HG03521 (cell line): Measurements from ENCODE around the gene F7.
"Not testable (repeated sequence)": the region's sequence is repeated elsewhere in the genome, so short reads cannot be mapped to it uniquely, and the experiment has no call there.

Source experiments
- ATAC-seq: cut with Tn5 transposase; IDR thresholded peaks from one replicate; pipeline ENCODE4 v1.9.1; 2021; ENCODE audit warnings: mild to moderate bottlenecking, moderate library complexity; ENCODE audit not compliant: unreplicated experiment

F7 gene

DNA sequence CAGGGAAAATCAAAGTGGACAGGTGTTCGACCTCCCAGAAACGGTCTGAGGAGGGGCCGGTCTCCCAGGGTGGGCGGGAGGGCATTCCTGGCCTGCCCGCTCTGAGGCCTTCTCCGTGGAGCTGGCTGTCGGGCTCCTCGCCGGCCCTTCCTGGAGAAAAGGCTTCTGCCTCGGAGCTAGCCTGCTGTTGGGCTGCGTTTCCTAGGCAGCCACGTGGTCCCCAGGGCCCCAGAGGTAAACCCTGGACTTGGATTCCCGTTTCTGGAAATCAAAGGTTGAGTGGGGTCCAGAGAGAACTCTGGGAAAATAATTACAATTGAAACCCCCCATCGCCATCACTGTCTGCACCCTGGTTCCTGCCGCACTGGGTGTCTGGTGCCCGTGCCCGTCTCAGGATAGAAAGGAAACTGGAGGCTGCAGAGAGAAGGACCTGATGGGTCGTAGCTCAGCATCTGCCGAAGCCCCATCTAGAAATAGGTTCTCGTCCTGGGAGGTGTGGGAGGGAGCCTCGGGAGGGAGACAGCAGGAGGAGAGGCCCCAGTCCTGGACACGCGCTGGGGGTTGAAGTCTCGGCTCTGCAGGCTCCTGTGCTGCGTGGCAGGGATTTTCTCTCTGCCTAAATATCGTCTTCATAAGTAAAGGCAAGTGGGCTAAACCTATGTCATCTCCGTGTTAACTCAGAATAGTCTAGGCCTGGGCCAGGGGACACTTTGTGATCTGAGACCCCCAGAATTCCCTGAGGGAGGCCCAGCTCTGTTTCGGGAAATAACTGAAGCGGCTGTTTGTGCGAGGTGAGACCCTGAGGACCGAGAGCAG, 45.2 kb downstream of the F7 start:
- ATAC-seq = no peak

DNA sequence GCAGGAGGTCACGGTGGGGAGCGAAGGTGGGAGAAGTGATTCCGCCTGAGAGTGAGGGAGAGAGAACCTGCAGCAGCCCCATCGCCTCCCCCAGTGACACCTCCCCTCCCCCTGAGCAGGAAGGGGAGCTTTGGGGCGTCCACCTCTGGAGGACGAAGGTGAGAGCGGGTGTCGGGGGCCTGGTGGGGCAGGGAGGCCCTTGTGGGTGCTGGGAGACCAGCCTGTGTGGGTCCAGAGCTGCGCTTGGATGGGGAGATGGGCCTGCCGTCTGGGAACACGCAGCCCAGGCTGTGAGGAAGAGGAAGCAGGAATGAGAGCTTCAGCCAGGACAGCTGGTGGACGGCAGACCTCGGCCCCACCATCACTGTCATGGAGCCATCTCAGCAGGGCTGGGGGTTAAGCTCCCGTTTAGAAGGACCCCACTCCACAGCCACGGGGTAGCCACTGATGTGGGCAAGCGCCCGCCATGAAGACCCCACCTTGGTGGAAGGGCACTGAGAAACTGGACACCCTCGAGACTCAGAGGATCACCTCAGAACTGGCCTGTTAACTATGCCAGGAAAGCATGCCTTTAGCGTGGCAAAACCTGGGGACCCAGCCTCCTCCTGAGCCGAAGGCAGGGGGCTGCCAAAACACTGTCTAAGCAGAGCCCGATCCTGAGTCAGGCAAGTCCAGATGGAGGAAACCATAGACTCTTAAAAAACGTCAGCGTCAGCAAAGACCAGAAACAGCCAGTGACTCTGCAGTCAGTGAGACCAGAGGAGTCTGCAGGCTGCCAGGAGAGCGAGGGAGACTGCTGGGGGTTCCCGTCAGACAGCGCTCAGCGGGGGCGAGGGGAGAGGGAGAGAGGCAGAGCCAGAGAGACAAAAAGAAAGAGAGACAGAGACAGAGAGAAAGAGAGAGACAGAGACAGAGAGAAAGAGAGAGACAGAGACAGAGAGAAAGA, 46.4 kb downstream of the F7 start:
- ATAC-seq = no peak

DNA sequence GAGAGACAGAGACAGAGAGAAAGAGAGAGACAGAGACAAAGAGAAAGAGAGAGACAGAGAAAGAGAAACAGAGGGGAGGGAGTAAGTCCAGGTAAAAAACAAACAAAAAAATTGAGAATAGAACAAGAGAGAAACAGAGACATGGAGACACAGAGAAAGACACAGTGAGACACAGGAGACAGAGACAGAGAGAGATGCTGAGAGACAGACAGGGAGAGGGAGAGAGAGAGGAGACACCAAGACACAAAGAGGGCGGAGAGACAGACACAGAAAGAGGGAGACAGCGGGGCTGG, 47.0 kb downstream of the F7 start:
- no peak for ATAC-seq

DNA sequence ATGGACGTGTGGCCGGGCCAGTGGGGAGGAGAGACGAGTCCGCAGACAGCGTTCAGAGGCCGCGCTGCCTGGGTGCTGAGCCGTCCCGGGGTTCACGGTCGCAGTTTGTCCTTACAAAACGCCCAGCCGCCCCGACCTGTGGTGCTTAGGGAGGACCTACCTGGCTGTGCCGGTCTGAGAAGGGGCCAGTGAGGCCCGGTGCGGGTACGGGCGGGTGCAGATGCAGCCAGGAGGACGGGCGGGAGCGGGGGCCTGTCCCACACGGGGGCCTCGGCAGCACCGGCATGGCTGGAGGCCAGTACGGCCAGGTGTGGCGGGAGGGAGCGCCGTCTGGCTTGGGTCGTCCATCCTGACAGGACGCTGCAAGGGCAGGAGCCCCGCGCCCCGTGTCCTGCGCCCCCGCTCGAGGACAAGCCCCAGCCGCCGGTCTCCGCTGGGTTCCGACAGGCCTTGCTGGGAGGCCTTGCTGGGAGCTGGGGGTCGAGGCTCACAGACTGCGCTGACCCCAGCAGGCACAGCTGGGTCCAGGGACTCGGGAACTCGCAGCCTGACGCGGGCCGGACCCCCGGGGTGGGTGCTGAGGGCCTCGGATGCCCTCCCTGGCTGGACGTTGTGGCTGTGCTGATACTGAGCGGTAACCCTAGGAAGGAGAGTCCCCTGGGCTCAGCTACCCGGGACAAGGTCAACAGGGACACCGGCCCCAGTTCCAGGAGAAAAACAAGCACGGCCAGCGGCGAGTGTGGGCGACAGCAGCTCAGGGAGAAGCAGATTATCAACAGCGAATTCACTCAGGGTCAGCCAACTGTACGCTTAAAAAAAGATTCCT, 47.6 kb downstream of the F7 start:
- ATAC-seq = peak; percentile 15

DNA sequence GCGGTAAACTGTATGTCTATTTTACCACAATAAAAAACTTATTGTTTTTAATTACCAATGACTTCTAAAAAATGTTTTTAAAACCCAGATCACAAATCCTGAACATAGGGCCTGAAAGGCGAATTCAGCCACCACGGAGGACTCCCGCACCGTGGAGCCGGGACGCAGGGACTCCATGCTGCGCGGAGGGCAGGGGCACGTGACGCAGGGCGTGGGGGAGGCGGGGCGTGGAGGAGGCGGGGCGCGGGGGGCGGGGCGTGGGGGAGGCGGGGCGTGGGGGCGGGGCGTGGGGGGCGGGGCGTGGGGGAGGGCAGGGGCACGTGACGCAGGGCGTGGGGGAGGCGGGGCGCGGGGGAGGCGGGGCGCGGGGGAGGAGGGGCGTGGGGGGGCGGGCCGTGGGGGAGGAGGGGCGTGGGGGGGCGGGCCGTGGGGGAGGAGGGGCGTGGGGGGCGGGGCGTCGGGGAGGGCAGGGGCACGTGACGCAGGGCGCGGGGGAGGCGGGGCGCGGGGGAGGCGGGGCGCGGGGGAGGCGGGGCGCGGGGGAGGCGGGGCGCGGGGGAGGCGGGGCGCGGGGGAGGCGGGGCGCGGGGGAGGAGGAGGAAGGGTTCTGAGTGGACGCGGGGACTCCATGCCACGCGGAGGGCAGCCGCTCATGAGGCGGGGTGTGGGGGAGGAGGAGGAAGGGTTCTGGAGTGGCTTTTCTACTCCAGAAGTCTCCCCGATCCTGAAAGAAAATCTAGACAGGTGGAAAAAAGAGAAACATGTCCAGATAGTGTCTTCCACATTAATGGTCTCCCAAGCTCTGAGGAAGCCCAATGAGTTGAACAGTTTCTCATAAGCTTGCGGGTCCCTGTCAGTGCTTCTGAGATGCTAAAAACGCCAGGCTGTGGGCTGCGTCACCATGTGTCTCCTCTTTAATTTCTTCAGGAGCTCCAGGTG, 48.5 kb downstream of the F7 start:
- peak; percentile 63 for ATAC-seq

DNA sequence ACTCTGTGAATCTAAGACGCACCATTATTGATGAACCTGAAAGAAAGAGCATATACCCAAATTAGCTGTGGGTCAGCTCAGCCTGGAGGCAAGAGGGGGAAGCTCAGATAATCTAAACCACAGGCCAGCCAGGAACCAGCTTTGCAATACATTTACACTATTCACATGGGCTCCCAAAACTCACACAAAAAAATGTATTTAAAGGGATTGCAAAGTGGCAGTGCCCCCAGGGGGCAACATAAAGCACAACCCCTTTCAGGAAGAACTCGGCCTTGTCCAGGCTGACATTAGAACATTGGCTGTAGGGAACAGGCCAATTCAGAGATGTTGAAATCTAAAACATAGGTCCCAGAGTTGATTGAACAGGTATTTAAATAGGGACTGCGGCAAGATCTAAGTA, 49.6 kb downstream of the F7 start:
- no peak for ATAC-seq

DNA sequence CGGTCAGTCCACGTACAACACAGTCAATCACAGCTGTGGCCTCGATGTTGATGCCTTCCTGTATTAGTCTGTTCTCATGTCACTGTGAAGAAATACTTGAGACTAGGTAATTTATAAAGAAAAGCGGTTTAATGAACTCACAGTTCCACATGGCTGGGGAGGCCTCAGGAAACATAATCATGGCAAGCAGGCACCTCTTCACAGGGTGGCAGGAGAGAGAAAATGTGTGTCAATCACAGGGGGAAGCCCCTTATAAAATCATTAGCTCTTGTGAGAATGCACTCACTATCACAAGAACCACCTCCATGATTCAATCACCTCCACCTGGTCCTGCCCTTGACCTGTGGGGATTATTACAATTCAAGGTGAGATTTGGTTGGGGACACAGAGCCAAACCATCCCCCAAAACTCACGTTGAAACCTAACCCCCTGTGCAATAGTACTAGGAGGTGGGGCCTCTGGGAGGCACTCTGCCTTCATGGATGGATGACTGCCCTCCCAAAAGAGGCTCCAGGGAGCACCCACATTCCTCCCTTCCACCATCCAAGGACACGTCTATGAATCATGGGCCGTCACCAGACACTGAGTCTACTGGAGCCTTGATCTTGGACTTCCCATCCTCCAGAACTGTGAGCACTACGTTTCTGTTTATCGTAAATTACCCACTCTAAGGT, 50.5 kb downstream of the F7 start:
- no peak for ATAC-seq

DNA sequence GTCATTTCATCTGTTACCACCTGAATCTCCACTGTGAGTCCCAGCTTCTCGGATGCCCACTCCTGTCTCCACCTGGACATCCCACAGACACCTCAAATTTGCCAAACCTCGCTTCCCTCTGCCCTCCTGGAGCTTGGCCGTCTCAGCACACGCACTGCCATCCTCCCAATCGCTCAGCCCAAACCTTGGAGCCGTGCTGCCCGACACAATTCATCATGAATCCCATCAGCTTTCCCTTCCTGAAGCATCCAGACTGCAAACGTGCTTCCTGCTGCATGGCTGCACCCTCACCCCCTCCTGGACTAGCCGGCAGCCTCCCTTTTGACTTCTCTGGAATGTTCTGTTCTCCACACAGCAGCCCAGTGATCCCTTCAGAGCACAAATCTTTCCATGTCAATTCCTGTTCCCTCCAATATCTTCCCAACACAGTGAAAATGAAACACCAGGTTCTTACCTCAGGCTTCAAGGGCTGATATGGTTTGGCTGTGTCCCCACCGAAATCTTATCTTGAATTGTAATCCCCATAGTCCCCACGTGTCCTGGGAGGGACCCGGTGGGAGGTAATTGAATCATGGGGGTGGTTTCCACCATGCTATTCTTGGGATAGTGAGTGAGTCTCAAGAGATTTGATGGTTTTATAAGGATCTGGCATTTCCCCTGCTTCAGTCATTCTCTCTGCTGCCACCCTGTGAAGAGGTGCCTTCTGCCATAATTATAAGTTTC, 51.8 kb downstream of the F7 start:
- ATAC-seq = no peak

DNA sequence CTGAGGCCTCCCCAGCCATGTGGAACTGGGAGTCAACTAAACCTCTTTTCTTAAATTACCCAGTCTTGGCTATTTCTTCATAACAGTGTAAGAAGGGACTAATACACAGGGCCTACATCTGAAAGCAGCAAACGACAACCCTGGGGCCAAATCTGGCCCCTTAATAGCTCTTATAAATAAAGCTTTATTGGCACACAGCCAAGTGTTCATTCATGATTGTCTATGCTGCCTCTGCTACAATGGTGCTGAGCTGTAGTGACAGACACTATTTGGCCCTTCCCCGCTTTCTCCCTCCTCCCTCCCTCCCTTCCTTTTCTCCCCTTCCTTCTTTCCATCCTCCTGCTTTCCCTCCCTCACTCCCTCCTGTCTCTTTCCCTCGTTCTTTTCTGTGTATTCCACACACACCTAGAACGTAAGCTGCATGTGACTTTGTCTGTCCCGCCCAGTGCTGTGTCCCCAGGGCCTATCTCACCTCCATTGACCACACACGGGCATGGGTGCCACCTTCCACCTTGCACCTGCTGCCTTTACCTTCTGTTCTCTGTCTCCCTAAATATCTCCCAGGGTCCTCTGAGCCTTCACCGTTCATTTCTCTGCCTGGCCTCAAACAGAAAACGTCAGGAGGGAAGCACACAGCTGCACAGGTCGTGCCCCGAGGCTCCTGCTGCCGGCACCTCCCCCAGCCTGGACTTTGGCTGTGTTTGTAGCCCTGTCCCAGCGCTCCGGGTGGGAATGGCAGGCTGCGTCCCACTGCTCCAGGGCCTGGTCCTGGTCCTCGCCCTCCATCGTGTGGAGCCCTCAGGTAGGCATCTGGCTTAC, 52.5 kb downstream of the F7 start, which contains the start of gene PROZ:
Gene PROZ, plus strand, starts transcription at position 720 of the 819 bp plus-strand sequence. Its CDS starts 13 bp downstream, at position 733.
- no peak for ATAC-seq

DNA sequence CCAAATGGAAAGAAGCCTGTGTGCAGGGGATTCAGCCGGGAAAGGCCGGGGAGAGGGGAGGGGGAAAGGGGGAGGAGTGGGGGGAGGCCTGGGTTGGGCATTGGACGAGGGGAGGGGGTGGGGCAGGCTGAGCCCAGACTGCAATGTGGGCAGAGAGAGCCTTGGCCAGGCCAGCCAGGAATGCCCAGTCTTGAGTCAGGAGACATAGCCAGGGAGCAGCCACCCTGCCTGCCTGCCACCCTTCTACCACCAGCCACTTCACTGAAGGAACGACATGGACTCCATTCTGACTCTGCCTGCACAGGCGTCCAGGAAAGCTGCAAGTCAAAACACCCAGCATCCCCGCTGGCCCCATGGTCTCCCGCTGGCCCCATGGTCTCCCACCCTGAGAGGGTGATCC, 53.4 kb downstream of the F7 start:
- ATAC-seq = no peak

DNA sequence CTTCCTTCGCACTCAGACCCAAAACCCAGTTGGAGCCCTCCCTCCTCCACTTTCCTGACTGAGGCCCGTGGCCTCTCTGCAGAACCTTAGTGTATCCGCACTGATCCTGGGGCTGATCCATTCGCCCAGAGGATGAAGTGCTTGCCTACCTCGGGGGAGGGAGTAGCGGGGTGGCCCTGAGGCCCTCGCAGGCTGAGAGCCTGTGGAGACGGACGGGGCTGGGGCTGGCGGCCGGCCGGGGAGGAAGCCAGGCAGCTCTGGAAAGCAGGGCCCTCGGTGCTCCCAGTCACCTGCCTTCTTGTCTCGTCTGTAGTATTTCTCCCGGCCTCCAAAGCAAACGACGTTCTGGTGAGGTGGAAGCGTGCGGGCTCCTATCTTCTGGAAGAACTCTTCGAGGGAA, 54.1 kb downstream of the F7 start:
- ATAC-seq = no peak

DNA sequence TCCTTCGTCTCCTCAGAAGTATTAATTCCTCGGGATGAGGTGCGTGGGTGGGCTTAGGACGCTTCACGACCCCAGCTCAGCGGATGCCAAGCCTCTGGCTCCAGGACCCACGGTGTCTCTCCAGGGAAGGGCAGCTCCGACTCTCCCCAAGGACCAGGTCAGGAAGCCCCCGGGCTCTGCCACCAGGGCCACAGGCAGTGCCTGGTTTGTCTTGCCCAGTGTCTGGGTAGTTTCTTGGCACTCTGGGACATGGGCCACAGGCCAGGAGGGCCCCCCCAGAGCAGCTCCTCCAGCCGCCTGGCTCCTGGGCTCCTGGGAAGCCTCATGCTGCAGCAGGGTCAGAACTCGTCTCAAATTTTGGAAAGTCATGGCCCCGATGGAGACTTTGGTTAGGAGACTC, 55.4 kb downstream of the F7 start:
- ATAC-seq = no peak

DNA sequence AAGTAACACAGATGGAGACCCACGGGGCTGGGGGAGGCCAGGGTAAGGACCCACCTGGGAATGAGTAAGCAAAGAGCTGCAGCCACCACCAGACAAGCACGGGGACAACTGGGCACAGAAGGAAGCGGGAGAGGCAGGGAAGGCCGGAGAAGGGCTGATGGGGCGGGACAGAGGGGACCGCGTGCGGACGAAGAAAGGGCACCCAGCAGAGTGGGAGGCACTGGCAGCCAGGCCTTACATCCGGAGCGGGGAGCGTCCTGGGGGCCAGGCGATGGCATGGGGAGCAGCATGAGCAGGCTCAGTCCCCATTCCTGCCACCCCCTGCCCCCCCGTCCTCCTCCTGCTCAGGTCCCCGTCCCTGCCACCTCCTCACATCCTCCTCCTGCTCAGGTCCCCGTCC, 55.8 kb downstream of the F7 start:
- ATAC-seq = no peak

DNA sequence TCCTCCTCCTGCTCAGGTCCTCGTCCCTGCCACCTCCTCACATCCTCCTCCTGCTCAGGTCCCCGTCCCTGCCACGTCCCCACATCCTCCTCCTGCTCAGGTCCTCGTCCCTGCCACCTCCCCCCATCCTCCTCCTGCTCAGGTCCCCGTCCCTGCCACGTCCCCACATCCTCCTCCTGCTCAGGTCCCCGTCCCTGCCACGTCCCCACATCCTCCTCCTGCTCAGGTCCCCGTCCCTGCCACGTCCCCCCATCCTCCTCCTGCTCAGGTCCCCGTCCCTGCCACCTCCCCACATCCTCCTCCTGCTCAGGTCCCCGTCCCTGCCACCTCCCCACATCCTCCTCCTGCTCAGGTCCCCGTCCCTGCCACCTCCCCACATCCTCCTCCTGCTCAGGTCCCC, 56.4 kb downstream of the F7 start:
- not testable (repeated sequence) for ATAC-seq

DNA sequence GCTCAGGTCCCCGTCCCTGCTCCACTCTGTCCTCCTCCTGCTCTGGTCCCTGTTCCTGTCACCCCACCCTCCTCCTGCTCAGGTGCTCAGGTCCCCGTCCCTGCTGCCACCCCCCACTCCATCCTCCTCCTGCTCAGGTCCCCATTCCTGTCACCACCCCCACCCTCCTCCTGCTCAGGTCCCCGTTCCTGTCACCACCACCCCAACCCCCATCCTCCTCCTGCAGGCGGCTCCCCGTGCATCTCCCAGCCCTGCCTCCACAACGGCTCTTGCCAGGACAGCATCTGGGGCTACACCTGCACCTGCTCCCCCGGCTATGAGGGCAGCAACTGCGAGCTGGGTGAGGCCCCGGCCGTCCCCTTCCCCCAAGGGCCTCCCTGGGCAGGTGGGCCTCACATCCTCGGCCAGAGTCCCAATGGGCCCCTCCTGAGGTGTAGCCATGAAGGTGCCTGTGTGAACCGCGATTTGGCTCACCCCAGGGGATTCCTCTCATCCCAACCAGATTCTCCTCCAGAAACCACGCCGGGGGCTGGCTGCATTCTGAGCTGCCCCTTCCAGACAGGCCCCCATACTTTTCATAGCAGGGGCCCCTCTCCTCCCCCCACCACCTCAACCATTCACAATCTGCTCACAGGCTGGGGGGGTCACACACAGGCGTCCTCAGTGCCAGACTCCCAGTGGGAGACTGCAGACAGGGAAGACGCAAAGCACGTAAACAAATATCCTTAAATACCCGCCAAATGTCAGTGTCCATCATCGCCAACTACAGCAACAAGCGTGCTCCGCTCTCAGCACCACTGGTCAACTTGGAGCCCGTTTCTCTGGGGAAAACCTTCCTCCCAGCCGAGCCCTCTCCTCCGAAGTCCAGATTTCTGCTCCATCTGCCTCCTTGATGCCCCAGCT, 57.4 kb downstream of the F7 start:
- no peak for ATAC-seq

DNA sequence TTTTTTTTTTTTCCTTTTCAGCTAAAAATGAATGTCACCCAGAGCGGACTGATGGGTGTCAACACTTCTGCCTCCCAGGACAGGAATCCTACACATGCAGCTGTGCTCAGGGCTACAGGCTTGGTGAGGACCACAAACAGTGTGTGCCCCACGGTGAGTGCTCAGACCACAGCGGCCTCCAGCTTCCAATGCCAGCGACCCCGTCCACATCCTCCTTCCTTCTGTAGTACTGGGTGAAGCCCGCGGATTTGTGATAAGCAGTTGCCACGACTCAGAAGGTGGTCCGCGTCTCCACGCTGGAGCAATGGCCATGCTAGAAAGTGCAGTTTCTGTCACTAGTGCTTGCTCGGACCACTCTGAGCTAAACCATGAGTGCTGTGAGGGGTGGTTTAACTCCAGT, 58.9 kb downstream of the F7 start:
- no peak for ATAC-seq

DNA sequence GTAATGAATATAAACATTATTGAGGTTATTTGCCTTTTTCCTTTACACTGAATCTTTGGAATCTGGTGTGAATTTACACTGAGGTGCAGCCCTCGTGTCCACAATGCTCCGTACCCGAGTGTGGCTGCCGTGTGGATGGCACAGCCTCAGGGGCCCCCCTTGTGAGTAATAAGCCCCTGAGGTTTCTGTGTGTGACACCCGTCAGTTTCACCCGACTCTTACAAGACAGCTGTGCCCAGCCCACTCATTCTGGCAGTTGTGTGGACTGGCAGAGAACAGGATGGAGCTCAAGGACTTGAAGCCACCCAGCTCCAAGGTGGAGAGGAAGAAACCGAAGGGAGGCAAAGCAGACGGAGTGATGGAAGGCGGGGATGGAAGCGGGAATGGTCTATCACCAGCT, 60.7 kb downstream of the F7 start:
- no peak for ATAC-seq
